IMR-90 (cell line): Measurements from ENCODE around the gene AP3M1. TPM values are rescaled to one million over a fixed set of nuclear protein-coding genes. Genes with fewer than 3 reads are reported as not detected.

Experiments used
- ATAC-seq: fragments of 200-7000 bp; cut with Tn5 transposase; 2 replicates; pipeline ENCODE4 v1.9.1; 2020; ENCODE audit warnings: low read depth, mild to moderate bottlenecking, moderate library complexity
- BruUV-seq: library from RNA; stranded (reverse); fragments of 400-500 nt; replicated peaks from 2 replicates; lab custom pipeline; 2021; lab: Mats Ljungman, UMichigan
- CTCF ChIA-PET: fragments of 300-600 bp; formaldehyde crosslinking; extraction: SDS; loops from one replicate; lab custom pipeline; 2021; ENCODE audit warnings: antibody characterized with exemption; lab: Yijun Ruan, JAX
- POLR2A ChIA-PET: fragments of 300-600 bp; sonication (Branson Sonifier 250); formaldehyde crosslinking; loops from one replicate; lab custom pipeline; 2022; ENCODE audit warnings: antibody characterized with exemption; ENCODE audit not compliant: unreplicated experiment; lab: Charles Lee
- DNase-seq: peaks from one replicate; pipeline ENCODE4 v3.0.0; 2013
- H2AFZ ChIP-seq: replicated peaks from 2 replicates; pipeline ENCODE3; 2013; ENCODE audit warnings: low read length, mild to moderate bottlenecking; ENCODE audit not compliant: poor library complexity
- H2AK5ac ChIP-seq: 2 replicates; pipeline ENCODE4 v1.6.1; 2013; ENCODE audit warnings: low read depth, low read length, inconsistent platforms
- H2AK9ac ChIP-seq: replicated peaks from 2 replicates; pipeline ENCODE3; 2013; ENCODE audit warnings: mild to moderate bottlenecking, low read depth, low read length, moderate library complexity; ENCODE audit not compliant: poor library complexity
- H2BK120ac ChIP-seq: 2 replicates; pipeline ENCODE4 v1.6.1; 2013; ENCODE audit warnings: low read depth, low read length, inconsistent platforms
- H2BK15ac ChIP-seq: 3 replicates; pipeline ENCODE4 v1.6.1; 2013; ENCODE audit warnings: low read depth, low read length, inconsistent platforms
- H2BK20ac ChIP-seq: 2 replicates; pipeline ENCODE4 v1.6.1; 2013; ENCODE audit warnings: low read depth, mild to moderate bottlenecking, inconsistent platforms, low read length, moderate library complexity
- H2BK5ac ChIP-seq: 2 replicates; pipeline ENCODE4 v1.6.1; 2013; ENCODE audit warnings: mild to moderate bottlenecking, low read depth, low read length, inconsistent platforms; ENCODE audit not compliant: poor library complexity, severe bottlenecking
- H3K14ac ChIP-seq: replicated peaks from 2 replicates; pipeline ENCODE4 v1.6.1; 2013; ENCODE audit warnings: low read depth, low read length, inconsistent platforms
- H3K18ac ChIP-seq: 2 replicates; pipeline ENCODE4 v1.6.1; 2013; ENCODE audit warnings: low read depth, low read length, control low read depth
- H3K23ac ChIP-seq: 2 replicates; pipeline ENCODE4 v1.6.1; 2013; ENCODE audit warnings: low read depth, low read length, inconsistent platforms
- H3K27ac ChIP-seq: 2 replicates; pipeline ENCODE4 v1.5.1; 2013; ENCODE audit warnings: mild to moderate bottlenecking, control low read depth, low read length; ENCODE audit not compliant: insufficient read depth
- H3K27me3 ChIP-seq: 2 replicates; pipeline ENCODE4 v1.6.1; 2013; ENCODE audit warnings: low read length; ENCODE audit not compliant: control insufficient read depth, insufficient read depth
- H3K36me3 ChIP-seq: 2 replicates; pipeline ENCODE4 v1.6.1; 2013; ENCODE audit warnings: low read length, mixed read lengths; ENCODE audit not compliant: control insufficient read depth, insufficient read depth
- H3K4ac ChIP-seq: 2 replicates; pipeline ENCODE4 v1.6.1; 2013; ENCODE audit warnings: low read depth, low read length, inconsistent platforms
- H3K4me1 ChIP-seq: 2 replicates; pipeline ENCODE4 v1.6.1; 2013; ENCODE audit warnings: low read length, mixed read lengths; ENCODE audit not compliant: control insufficient read depth, insufficient read depth
- H3K4me2 ChIP-seq: 2 replicates; pipeline ENCODE4 v1.6.1; 2013; ENCODE audit warnings: low read depth, mild to moderate bottlenecking, control low read depth, low read length, moderate library complexity
- H3K4me3 ChIP-seq: 2 replicates; pipeline ENCODE4 v1.5.1; 2013; ENCODE audit warnings: low read depth, mild to moderate bottlenecking, control low read depth, low read length, moderate library complexity; ENCODE audit not compliant: insufficient read depth
- H3K56ac ChIP-seq: 2 replicates; pipeline ENCODE4 v1.6.1; 2013; ENCODE audit warnings: low read length, inconsistent platforms; ENCODE audit not compliant: insufficient read depth; ENCODE audit errors: extremely low read depth
- H3K79me1 ChIP-seq, 2 experiments: 2 replicates each; pipeline ENCODE4 v1.6.1; 2013; ENCODE audit warnings: low read length in 2 of 2, inconsistent platforms in 1 of 2, low read depth in 1 of 2
- H3K9ac ChIP-seq: 2 replicates; pipeline ENCODE4 v1.6.1; 2013; ENCODE audit warnings: low read depth, low read length, control low read depth
- H3K9me1 ChIP-seq: 2 replicates; pipeline ENCODE4 v1.6.1; 2013; ENCODE audit warnings: low read length, inconsistent platforms; ENCODE audit not compliant: insufficient read depth
- H3K9me3 ChIP-seq: 2 replicates; pipeline ENCODE4 v1.6.1; 2013; ENCODE audit warnings: low read length; ENCODE audit not compliant: control insufficient read depth, insufficient read depth
- H4K20me1 ChIP-seq: 2 replicates; pipeline ENCODE4 v1.6.1; 2013; ENCODE audit warnings: low read length, inconsistent platforms; ENCODE audit not compliant: insufficient read depth
- H4K5ac ChIP-seq: 2 replicates; pipeline ENCODE4 v1.6.1; 2013; ENCODE audit warnings: mild to moderate bottlenecking, low read depth, low read length, control low read depth
- H4K8ac ChIP-seq, 2 experiments: 2 replicates each; pipeline ENCODE4 v1.6.1; 2013; ENCODE audit warnings: low read depth in 2 of 2, low read length in 2 of 2, control low read depth in 1 of 2, inconsistent platforms in 1 of 2
- H4K91ac ChIP-seq: 2 replicates; pipeline ENCODE4 v1.6.1; 2013; ENCODE audit warnings: low read depth, low read length, inconsistent platforms; ENCODE audit not compliant: insufficient read depth
- ELK1 ChIP-seq: fragments of 150-350 bp; IDR thresholded peaks from 2 replicates; pipeline ENCODE4 v1.6.1; 2016; ENCODE audit warnings: low read depth, mild to moderate bottlenecking, low read length, moderate library complexity, borderline replicate concordance
- MXI1 ChIP-seq: IDR thresholded peaks from 2 replicates; pipeline ENCODE4 v1.6.1; 2012; ENCODE audit warnings: low read depth, mild to moderate bottlenecking, low read length, moderate library complexity, borderline replicate concordance
- RAD21 ChIP-seq: IDR thresholded peaks from 2 replicates; pipeline ENCODE4 v1.6.1; 2012; ENCODE audit warnings: low read length, improper control_type of control experiment
- RCOR1 ChIP-seq: IDR thresholded peaks from 2 replicates; pipeline ENCODE4 v1.6.1; 2012; ENCODE audit warnings: mild to moderate bottlenecking, low read length, improper control_type of control experiment; ENCODE audit not compliant: insufficient replicate concordance
- USF2 ChIP-seq: fragments of 150-350 bp; IDR thresholded peaks from 2 replicates; pipeline ENCODE4 v1.6.1; 2017; ENCODE audit warnings: mild to moderate bottlenecking, antibody characterized with exemption, low read length, low read depth
- WGBS, 2 experiments: methylation state at CpG; one replicate each; pipeline versions ENCODE4 v1.1.5 to v1.1.7; 2013; ENCODE audit warnings: missing lambda C conversion rate in 2 of 2; ENCODE audit not compliant: insufficient read length in 1 of 2; ENCODE audit errors: extremely low coverage in 2 of 2; 5-methylcytosine and 5-hydroxymethylcytosine counted together
- dilution Hi-C: fragments of 300-500 bp; cut with HindIII; formaldehyde crosslinking; loops from one replicate; pipeline ENCODE4 v1.14.3; 2018; ENCODE audit warnings: low sequenced_read_pairs; ENCODE audit not compliant: unreplicated experiment
- in situ Hi-C: fragments of 300-500 bp; cut with MboI; formaldehyde crosslinking; loops from 3 replicates; pipeline ENCODE4 v1.14.3; 2019; ENCODE audit warnings: low sequenced_read_pairs, inconsistent platforms, mixed read lengths
- intact Hi-C: fragments of 100-400 bp; cut with micrococcal nuclease; formaldehyde crosslinking; loops from 2 replicates; pipeline ENCODE4 v1.10.0; 2022
- polyA plus RNA-seq, 3 experiments: library from polyadenylated mRNA; depleted of rRNA; stranded (reverse); fragments of >200 nt; gene quantifications; 2 replicates each; pipeline ENCODE4 v1.2.3, GENCODE V29; 2012; ENCODE audit warnings: low replicate concordance in 1 of 3
- total RNA-seq: library from RNA; depleted of rRNA; stranded (reverse); fragments of >200 nt; gene quantifications from 2 replicates; pipeline ENCODE4 v1.2.3, GENCODE V29; 2012

AP3M1 gene
- total and polyA plus RNA-seq, 2 of the 4 experiments (the other 2 are of a cell fraction) = 26.6 to 46.4 TPM

- dilution Hi-C loops (no loop called here), intact Hi-C loops (no loop called here), in situ Hi-C loops (no loop called here)
- ATAC-seq = no peak
- no peak overlapping the region for H3K4ac ChIP-seq
- no peak overlapping the region for H2BK20ac ChIP-seq
- no CpG with 5 or more reads among the region's 4 CpGs for WGBS, 2 experiments
- CTCF ChIA-PET = interaction anchor here (0.7 kb wide), 1 partner anchor 165 kb away, joined by 4 read pairs; no protein-coding TSS in a partner anchor
- POLR2A ChIA-PET = no interaction called here
- no peak overlapping the region for H3K4me3 ChIP-seq
- no peak overlapping the region for H2BK5ac ChIP-seq
- peaks cover 23% of the 10 kb centered on the region for H3K9me1 ChIP-seq
- no peak for TF ChIP-seq RAD21
- no peak for TF ChIP-seq ELK1
- no peak for TF ChIP-seq MXI1
- TF ChIP-seq USF2 = no peak
- TF ChIP-seq RCOR1 = no peak
- H4K20me1 ChIP-seq = peaks cover 52% of the 10 kb centered on the region
- no peak for DNase-seq
- H2AK9ac ChIP-seq = no peak overlapping the region
- H3K23ac ChIP-seq = no peak overlapping the region
- H3K79me1 ChIP-seq = peaks cover 48 to 83% of the 10 kb centered on the region in 2 experiments
- H3K56ac ChIP-seq = no peak overlapping the region
- H4K8ac ChIP-seq = no peak overlapping the region
- H3K9me3 ChIP-seq = no peaks in the 10 kb centered on the region
- no peak overlapping the region for H3K27ac ChIP-seq
- H2AK5ac ChIP-seq = no peak overlapping the region
- H3K4me2 ChIP-seq = no peak overlapping the region
- no peak overlapping the region for H3K18ac ChIP-seq
- H3K4me1 ChIP-seq = peaks cover 11% of the 10 kb centered on the region
- no peak overlapping the region for H2BK120ac ChIP-seq
- no TSS peak for BruUV-seq
- H2AFZ ChIP-seq = no peak overlapping the region
- H3K27me3 ChIP-seq = no peaks in the 10 kb centered on the region
- no peak overlapping the region for H4K91ac ChIP-seq
- H3K36me3 ChIP-seq = peaks cover 73% of the 10 kb centered on the region
- H2BK15ac ChIP-seq = no peak overlapping the region
- no peak overlapping the region for H4K5ac ChIP-seq
- H3K14ac ChIP-seq = no peak overlapping the region
- H3K9ac ChIP-seq = no peak overlapping the region
Observed at GRCh38 chr10:74093530-74094164, 57.0 kb downstream of the AP3M1 start.
